Stimulated activated CD8-positive, alpha-beta memory T cell treated with anti-CD3 and anti-CD28 coated beads, Interleukin-4, amount 100 ng/mL, for 48 hours (primary cell): ENCODE measurements around the gene MYO9A.
"Not testable (repeated sequence)": the region's sequence is repeated elsewhere in the genome, so short reads cannot be mapped to it uniquely, and the experiment has no call there.

Experiments used
- DNase-seq: peaks from one replicate; pipeline ENCODE4 v3.0.0-alpha.2; 2020

The MYO9A gene

DNA sequence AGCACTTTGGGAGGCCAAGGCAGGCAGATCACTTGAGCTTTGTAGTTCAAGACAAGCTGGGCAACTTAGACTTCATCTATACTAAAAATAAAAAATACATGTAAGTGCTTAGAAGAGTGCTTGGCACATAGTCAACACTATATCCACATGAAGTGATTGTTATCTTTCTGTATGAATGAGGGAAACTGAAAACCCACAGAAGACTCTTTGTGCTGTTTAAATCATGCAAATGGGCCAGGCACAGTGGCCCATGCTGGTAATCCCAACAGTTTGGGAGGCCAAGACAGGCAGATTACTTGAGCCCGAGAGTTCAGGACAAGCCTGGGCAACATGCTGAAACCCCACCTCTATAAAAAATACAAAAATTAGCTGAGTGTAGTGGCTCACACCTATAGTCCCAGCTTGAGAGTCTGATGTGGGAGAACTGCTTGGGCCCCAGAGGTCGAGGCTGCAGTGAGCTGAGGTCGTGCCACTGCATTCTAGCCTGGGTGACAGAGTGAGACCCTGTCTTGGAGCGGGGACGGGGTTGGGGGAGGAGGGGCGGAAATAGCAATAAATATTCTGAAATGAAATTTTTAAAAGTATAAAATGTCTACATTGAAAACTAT is 177.9 kb downstream of the MYO9A start:
- no peak for DNase-seq

- DNase-seq: no peak
These were observed 180.2 kb downstream of the MYO9A start for GRCh38 chr15:71937650-71938311.

- DNase-seq: no peak
These were observed 183.5 kb downstream of the MYO9A start for GRCh38 chr15:71934446-71934845.

DNA sequence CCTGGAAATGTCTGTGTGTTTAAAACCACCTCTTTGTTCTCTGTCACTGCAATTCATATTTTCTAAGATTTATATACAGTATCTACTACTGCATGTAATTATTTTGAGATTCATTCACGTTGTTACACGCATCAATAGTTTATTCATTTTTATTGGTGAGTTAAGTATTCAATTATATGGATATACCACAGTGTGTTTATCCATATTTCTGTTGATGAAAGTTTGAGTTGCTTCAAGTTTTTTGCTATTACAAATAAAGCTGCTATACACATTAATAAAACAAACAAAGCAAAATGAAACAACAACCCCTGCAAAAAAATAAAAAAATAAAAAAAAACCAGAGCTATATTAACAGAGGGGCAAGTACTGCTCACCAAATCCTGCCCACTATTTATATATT is 185.3 kb downstream of the MYO9A start:
- DNase-seq: no peak

DNA sequence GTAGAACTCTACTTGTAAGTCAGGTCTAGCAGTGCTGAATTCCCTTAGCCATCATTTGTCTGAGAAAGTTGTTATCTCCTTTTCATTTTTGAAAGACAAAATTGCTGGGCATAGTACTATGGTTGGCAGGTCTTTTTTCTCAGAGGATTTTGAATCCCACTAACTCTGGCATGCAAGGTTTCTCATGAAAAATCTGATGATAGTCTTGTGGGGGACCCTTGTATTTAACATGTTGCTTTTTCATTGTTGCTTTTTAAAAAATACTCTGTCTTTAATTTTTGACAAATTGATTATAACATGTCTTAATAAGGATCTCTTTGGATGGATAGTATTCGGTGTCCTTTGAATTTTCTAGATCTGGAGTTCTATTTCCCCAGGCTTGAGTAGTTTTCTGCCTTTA is 186.7 kb downstream of the MYO9A start:
- no peak for DNase-seq

- no peak for DNase-seq
These were observed 192.8 kb downstream of the MYO9A start for GRCh38 chr15:71925145-71925544.

DNA sequence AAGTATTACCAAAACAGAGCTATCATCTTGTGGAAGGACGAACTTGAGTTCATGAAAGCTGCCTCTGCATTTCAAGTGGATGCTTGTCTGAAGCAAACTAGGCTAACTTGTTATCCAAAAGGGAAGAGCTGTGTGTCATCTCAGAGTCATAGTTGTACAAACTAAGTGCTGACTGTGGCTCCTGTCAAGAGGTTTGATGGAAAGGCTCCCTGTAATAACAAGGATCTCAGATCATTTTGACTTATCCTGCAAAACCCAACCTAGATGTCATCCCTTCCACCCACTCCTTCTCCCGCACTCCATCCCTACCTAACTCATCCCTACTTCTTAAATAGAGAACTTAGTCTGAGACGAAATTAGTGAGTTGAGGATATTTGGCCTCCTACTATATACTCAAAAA is 196.8 kb downstream of the MYO9A start:
- DNase-seq: no peak

DNA sequence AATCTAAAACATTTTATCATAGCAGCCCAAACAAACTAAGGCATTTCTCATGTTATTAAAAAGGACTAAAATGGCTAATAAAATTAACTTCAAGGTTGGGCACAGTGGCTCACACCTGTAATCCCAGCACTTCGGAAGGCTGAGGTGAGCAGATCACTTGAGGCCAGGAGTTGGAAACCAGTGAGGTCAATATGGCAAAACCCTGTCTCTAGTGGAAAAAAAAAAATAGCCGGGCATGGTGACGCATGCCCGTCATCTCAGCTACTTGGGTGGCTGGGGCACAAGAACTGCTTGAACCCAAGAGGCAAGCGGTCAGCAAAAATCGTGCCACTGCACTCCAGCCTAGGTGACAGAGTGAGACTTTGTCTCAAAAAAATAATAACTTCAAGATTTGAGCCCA is 197.4 kb downstream of the MYO9A start:
- no peak for DNase-seq

GRCh38 chr15:71916834-71917233 is 201.1 kb downstream of the MYO9A start:
- DNase-seq: no peak

GRCh38 chr15:71914092-71914491 is 203.9 kb downstream of the MYO9A start:
- DNase-seq: no peak

DNA sequence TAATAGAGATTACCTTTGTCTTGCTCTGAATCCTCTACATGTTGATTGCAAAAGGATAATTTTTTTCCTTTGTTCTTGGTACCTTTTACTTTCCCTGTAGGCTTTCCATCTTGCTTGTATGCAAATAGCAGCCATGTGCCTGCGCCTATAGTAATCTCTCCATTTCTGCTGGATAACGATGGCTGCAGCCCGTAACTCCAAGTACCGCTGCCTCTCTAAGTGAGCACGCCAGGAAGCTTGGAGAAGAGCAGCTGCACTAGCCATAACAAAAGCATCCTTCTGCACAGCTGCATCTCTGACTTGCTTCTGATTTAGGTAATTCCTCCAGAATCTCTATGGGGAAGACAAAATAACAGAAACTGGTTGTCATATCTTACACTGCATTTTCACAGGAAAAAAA is 218.3 kb downstream of the MYO9A start:
- DNase-seq: no peak

DNA sequence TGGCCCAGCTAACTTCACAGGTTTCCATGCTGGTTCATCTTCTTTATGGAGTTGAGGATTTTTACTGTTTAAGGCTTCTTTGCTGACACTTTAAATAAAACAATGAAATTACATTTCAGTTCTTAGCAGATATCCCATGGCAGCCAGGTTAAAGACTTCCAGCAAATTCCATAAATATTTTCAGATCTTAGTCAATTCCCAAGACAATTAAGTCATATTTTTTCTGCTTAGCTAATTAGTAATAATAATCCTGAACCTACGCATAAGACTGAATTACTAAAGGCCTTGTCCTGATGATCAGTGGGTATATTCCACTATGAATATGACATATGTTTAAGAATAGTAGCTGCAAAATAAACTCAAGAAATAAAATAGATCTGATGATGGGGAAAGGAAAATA is 224.3 kb downstream of the MYO9A start:
- no peak for DNase-seq

GRCh38 chr15:71892335-71892734 is 225.6 kb downstream of the MYO9A start:
- no peak for DNase-seq

- DNase-seq: no peak
These were observed 226.9 kb downstream of the MYO9A start for GRCh38 chr15:71891026-71891425.

DNA sequence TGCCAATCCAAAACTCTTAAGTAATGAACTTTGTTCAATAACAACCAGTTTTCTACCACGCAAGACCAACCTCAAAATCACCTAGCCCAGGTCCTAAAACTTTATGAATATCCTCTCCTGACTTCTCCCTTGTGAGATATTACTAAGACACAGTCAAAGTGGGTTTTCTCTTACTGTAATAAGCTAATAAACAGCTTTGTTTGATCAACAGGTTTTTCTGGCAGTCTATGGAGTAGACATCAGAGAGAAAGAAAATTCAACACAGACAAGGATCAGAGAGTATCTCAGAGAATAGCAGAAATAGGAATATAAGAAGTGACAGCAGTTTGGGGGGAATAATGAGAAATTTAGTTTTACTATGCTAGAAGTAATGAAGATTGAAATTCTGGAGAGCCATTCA is 228.0 kb downstream of the MYO9A start:
- no peak for DNase-seq

GRCh38 chr15:71889385-71889784 is 228.6 kb downstream of the MYO9A start:
- DNase-seq: no peak

GRCh38 chr15:71888797-71889196 is 229.2 kb downstream of the MYO9A start:
- no peak for DNase-seq

DNA sequence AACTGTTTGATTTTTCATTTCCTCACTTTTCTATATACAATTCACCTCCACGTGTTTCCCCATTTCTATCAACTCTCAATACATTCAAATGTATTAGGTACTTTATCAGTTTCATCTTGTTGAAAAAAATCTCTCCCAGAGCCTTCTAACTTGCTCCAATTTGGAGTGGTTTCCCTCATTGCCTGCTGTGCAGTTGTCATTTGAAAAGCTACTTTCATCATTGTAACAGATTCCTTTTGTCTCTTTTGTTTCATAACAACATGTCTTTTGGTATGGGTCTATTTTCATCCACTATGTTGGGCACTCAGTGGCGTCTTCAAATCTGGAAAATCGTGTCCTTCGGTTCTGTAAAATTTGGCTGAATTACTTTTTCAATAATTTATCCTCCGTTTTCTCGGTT is 232.6 kb downstream of the MYO9A start:
- no peak for DNase-seq

- no peak for DNase-seq
These were observed 234.5 kb downstream of the MYO9A start for GRCh38 chr15:71883447-71883846.

GRCh38 chr15:71880276-71880675 is 237.7 kb downstream of the MYO9A start:
- DNase-seq: no peak

GRCh38 chr15:71874245-71874644 is 243.7 kb downstream of the MYO9A start:
- no peak for DNase-seq

DNA sequence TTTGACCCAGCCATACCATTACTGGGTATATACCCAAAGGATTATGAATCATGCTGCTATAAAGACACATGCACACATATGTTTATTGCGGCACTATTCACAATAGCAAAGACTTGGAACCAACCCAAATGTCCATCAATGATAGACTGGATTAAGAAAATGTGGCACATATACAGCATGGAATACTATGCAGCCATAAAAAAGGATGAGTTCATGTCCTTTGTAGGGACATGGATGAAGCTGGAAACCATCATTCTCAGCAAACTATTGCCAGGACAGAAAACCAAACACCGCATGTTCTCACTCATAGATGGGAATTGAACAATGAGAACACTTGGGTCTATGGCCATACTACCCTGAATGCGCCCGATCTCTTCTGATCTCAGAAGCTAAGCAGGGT is 259.7 kb downstream of the MYO9A start:
- DNase-seq: not testable (repeated sequence)

- DNase-seq: no peak
These were observed 264.4 kb downstream of the MYO9A start for GRCh38 chr15:71853543-71853942.

DNA sequence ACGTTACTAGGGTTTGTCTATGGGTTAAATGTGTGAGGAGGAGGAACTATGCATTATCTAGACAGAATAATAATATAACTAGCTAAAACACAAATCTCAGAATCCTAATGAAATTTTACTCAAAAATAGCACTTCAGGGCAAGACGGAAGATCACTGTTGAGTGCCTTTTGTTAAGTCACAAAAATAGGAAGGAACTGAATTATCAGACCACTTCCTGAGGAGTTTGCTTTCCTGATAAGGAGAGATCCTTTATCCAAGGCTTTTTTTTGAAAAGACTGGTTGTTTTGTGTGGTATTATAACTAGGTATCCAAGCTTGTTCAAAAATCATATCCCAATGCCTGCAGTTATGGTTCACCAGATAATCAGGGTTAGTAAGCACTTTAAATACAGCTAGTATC is 273.0 kb downstream of the MYO9A start:
- no peak for DNase-seq

DNA sequence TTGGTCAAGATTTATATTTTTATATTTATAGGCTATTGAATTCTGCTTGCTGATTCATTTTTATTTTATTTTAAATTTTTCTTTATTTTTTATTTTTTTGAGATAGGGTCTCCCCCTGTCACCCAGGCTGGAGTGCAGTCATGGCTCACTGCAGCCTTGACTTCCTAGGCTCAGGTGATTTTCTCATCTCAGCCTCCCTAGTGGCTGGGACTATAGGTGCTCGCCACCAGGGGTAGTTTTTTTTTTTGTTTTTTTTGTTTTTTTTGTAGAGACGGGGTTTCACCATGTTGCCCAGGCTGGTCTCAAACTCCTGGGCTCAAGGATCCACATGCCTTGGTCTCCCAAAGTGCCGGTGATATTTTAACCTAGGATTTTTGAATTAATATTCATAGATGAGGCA is 276.4 kb downstream of the MYO9A start:
- no peak for DNase-seq
